MM.1S (cell line): Measurements from ENCODE around the gene STAU1.

Experiments used
- DNase-seq: peaks from one replicate; pipeline ENCODE4 v3.0.0-alpha.2; 2015
- H2AFZ ChIP-seq: fragments of 300-600 bp; sonication (generic); 2 replicates; pipeline ENCODE4 v1.6.0; 2016; ENCODE audit warnings: antibody characterized with exemption, low read length
- H3F3A ChIP-seq: fragments of 300-600 bp; sonication (generic); 2 replicates; pipeline ENCODE4 v1.6.1; 2016; ENCODE audit warnings: mild to moderate bottlenecking, antibody characterized with exemption, low read length, moderate library complexity, mixed read lengths; ENCODE audit not compliant: insufficient read depth
- H3K27ac ChIP-seq: fragments of 300-600 bp; sonication (generic); 2 replicates; pipeline ENCODE4 v1.5.1; 2016; ENCODE audit warnings: mild to moderate bottlenecking, low read length
- H3K27me3 ChIP-seq: fragments of 300-600 bp; sonication (generic); replicated peaks from 2 replicates; pipeline ENCODE4 v1.6.0; 2016; ENCODE audit warnings: low read length; ENCODE audit not compliant: insufficient read depth
- H3K36me3 ChIP-seq: fragments of 300-600 bp; sonication (generic); replicated peaks from 2 replicates; pipeline ENCODE4 v1.6.1; 2016; ENCODE audit warnings: mild to moderate bottlenecking, low read length, mixed read lengths; ENCODE audit not compliant: insufficient read depth
- H3K4me1 ChIP-seq: fragments of 300-600 bp; sonication (generic); 2 replicates; pipeline ENCODE4 v1.6.1; 2016; ENCODE audit warnings: low read length, mixed read lengths
- H3K4me2 ChIP-seq: fragments of 300-600 bp; sonication (generic); 2 replicates; pipeline ENCODE4 v1.6.0; 2016; ENCODE audit warnings: low read depth, low read length
- H3K4me3 ChIP-seq: fragments of 300-600 bp; sonication (generic); 2 replicates; pipeline ENCODE4 v1.5.1; 2016; ENCODE audit warnings: low read length, mixed read lengths
- H3K79me2 ChIP-seq: fragments of 300-600 bp; sonication (generic); 2 replicates; pipeline ENCODE4 v1.6.1; 2016; ENCODE audit warnings: mixed run types, low read length, mixed read lengths
- H3K9ac ChIP-seq: fragments of 300-600 bp; sonication (generic); 2 replicates; pipeline ENCODE4 v1.6.1; 2016; ENCODE audit warnings: low read length, mixed read lengths
- H3K9me2 ChIP-seq: fragments of 300-600 bp; sonication (generic); replicated peaks from 2 replicates; pipeline ENCODE4 v1.6.1; 2016; ENCODE audit warnings: mild to moderate bottlenecking, low read length, mixed read lengths; ENCODE audit not compliant: insufficient read depth
- H3K9me3 ChIP-seq: fragments of 300-600 bp; sonication (generic); replicated peaks from 2 replicates; pipeline ENCODE4 v1.6.1; 2016; ENCODE audit warnings: mild to moderate bottlenecking, low read length, mixed read lengths; ENCODE audit not compliant: insufficient read depth
- H4K20me1 ChIP-seq: fragments of 300-600 bp; sonication (generic); 2 replicates; pipeline ENCODE4 v1.6.1; 2016; ENCODE audit warnings: mild to moderate bottlenecking, low read length, moderate library complexity, mixed read lengths; ENCODE audit not compliant: insufficient read depth
- EZH2 ChIP-seq: fragments of 300-600 bp; sonication (generic); optimal IDR thresholded peaks from 2 replicates; pipeline ENCODE3; 2017; ENCODE audit warnings: low read depth, mild to moderate bottlenecking, antibody characterized with exemption, low read length, mixed read lengths
- EZH2phosphoT487 ChIP-seq: fragments of 300-600 bp; sonication (generic); IDR thresholded peaks from 2 replicates; pipeline ENCODE4 v1.6.1; 2018; ENCODE audit warnings: antibody characterized with exemption, low read length
- TF ChIP-seq, protein P1 (sequence below): fragments of 300-600 bp; sonication (generic); IDR thresholded peaks from 2 replicates; pipeline ENCODE4 v1.5.1; 2016; ENCODE audit warnings: antibody characterized with exemption, low read length, mixed read lengths

The STAU1 gene

DNA sequence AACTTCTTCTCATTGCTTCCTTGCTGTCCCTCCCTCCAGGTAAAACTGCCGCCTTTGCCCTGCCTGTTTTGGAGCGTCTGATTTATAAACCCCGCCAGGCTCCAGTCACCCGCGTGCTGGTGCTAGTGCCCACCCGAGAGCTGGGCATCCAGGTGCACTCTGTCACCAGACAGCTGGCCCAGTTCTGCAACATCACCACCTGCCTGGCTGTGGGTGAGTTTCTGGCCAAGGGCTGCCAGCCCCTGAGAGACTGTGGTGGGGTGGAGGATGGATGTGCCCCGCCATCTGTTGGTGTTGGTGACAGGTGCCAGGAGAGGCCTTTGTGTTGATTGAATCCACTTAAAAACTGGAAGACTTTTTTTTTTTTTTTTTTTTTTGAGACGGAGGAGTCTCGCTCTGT is 40.5 kb upstream of the STAU1 start:
- no peak overlapping the region for H3K4me2 ChIP-seq
- H3K4me3 ChIP-seq, result no peak overlapping the region
- TF ChIP-seq EZH2phosphoT487 (no peak), EZH2 (no peak)
- TF ChIP-seq, protein P1, sequence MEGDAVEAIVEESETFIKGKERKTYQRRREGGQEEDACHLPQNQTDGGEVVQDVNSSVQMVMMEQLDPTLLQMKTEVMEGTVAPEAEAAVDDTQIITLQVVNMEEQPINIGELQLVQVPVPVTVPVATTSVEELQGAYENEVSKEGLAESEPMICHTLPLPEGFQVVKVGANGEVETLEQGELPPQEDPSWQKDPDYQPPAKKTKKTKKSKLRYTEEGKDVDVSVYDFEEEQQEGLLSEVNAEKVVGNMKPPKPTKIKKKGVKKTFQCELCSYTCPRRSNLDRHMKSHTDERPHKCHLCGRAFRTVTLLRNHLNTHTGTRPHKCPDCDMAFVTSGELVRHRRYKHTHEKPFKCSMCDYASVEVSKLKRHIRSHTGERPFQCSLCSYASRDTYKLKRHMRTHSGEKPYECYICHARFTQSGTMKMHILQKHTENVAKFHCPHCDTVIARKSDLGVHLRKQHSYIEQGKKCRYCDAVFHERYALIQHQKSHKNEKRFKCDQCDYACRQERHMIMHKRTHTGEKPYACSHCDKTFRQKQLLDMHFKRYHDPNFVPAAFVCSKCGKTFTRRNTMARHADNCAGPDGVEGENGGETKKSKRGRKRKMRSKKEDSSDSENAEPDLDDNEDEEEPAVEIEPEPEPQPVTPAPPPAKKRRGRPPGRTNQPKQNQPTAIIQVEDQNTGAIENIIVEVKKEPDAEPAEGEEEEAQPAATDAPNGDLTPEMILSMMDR, result no peak
- 0 out of 2 replicates have a peak, but pooled peaks cover 12% of the 10 kb centered on the region for H3K36me3 ChIP-seq
- H3K27me3 ChIP-seq, result no peaks in the 10 kb centered on the region
- H3F3A ChIP-seq, result no peaks in the 10 kb centered on the region
- no peaks in the 10 kb centered on the region for H3K9me3 ChIP-seq
- H3K9ac ChIP-seq, result no peak overlapping the region
- DNase-seq, result no peak
- no peaks in the 10 kb centered on the region for H3K4me1 ChIP-seq
- no peaks in the 10 kb centered on the region for H3K9me2 ChIP-seq
- no peak overlapping the region for H2AFZ ChIP-seq
- no peaks in the 10 kb centered on the region for H3K79me2 ChIP-seq
- H3K27ac ChIP-seq, result no peak overlapping the region
- H4K20me1 ChIP-seq, result no peaks in the 10 kb centered on the region

DNA sequence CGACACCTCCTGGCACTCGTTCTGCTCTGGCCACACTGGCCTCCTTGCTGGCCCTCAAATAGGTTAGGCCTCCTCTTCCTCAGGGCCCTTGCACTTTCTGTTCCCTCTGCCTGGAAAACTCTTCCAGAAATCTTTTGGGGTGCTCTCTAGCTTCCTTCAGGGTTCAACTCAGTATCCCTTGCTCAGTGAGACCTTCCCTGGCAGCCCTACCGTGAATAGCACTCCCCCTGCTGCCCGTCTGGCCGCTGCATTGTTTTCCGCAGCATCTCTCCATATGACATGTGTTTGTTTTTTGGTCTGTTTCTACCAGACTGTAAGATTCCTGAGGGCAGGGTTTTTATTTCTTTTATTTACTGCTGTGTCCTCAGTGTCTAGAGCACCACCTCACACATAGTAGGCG is 37.8 kb upstream of the STAU1 start:
- H3K9me3 ChIP-seq, result no peaks in the 10 kb centered on the region
- no peaks in the 10 kb centered on the region for H3F3A ChIP-seq
- TF ChIP-seq, protein P1, result no peak
- TF ChIP-seq EZH2, result no peak
- TF ChIP-seq EZH2phosphoT487, result no peak
- no peak overlapping the region for H3K4me2 ChIP-seq
- H4K20me1 ChIP-seq, result no peaks in the 10 kb centered on the region
- H3K9ac ChIP-seq, result no peak overlapping the region
- no peaks in the 10 kb centered on the region for H3K4me1 ChIP-seq
- H3K27ac ChIP-seq, result no peak overlapping the region
- DNase-seq, result no peak
- H3K36me3 ChIP-seq, result peaks cover 12% of the 10 kb centered on the region; the same call in 1 of the 2 replicates
- no peaks in the 10 kb centered on the region for H3K9me2 ChIP-seq
- no peak overlapping the region for H3K4me3 ChIP-seq
- no peaks in the 10 kb centered on the region for H3K27me3 ChIP-seq
- no peak overlapping the region for H2AFZ ChIP-seq
- H3K79me2 ChIP-seq, result peaks cover under 1% of the 10 kb centered on the region

DNA sequence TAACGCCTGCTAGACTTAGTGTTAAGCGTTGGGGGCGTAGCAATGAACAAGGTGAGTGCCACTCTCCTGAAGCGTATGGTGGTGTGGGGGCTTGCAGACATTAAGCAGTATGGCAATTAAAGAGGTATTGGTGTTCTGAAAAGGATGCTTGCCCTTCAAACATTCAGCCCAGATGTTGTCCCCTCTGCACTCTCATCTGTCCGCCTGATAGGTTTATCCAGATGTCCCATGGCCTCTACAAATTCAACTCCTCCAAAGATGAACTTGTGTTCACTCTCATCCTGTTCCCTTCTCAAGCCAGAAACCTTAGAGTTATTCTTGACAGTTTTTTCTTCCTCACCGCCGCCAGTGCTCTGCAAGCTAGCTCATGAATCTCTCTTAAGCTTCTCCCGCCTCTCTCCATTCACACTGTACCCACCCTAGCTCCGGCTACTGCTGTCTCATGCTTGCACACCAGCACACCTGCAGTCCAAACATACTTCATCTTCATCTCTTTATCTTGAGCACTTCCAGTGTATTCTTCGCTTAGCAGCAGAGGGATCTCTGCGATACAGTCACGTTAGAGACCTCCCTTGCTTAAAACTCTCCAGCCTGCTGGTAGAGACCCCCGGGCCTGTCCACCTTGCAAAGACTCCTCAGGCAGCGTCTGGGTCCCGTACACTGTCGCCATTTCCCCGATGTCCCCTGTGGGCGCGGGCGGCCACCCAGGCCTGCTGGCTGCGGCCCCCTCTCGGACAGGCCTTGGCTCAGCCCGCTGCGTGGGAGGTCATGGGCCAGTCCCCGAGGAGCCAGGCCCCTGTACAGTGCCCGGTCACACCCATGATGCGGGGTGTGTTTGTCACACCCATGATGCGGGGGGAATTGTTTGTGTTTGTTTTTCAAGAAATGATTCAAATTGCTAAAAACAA is 32.0 kb upstream of the STAU1 start:
- H3K9me2 ChIP-seq, result no peaks in the 10 kb centered on the region
- peaks cover 5% of the 10 kb centered on the region; the same call in 1 of the 2 replicates for H3K36me3 ChIP-seq
- DNase-seq, result peak; percentile 13
- H4K20me1 ChIP-seq, result no peaks in the 10 kb centered on the region
- no peaks in the 10 kb centered on the region for H3K9me3 ChIP-seq
- H3K27ac ChIP-seq, result peak overlapping the region; percentile 68; the same call in 1 of the 2 replicates
- peak overlapping the region; percentile 99 for H3K4me3 ChIP-seq
- H3K79me2 ChIP-seq, result peaks cover 17% of the 10 kb centered on the region
- H2AFZ ChIP-seq, result peak overlapping the region; percentile 98
- H3K27me3 ChIP-seq, result no peaks in the 10 kb centered on the region
- no peak for TF ChIP-seq EZH2phosphoT487
- TF ChIP-seq, protein P1, result no peak
- peak overlapping the region; percentile 89 for H3K9ac ChIP-seq
- H3K4me1 ChIP-seq, result peaks cover 5% of the 10 kb centered on the region; the same call in 1 of the 2 replicates
- H3K4me2 ChIP-seq, result peak overlapping the region; percentile 91
- no peaks in the 10 kb centered on the region for H3F3A ChIP-seq
